Measurements from ENCODE around the gene RPTOR. TPM values are rescaled to one million over a fixed set of nuclear protein-coding genes. Genes with fewer than 3 reads are reported as not detected.
A peak's percentile ranks its signal among the peaks of the same experiment; 100 is the strongest.

RPTOR gene
- total and polyA plus RNA-seq, 2 experiments from 2014 or later: 13.2 to 37.9 TPM

DNA sequence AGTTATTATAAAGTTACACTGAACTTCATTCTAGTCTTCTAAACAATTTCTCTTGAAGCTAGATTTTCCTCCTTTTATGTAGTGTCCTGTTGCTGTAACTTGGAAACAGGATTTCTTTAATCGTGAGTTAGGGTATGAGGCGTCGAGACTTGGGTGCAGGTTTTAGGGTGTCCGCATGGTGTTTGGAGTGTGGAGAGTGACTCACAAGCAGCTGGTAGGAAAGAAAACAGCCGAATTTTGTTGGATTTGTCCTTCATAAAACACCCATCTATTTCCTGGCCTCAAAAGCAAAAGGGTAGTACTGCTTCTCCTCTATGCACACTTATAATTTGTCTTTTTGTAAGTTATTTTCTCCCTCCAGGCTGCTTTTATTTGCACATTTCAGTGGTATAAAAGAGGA, 1.6 kb downstream of the RPTOR start:
- H3K27ac ChIP-seq: no peak overlapping the region
- no peak for DNase-seq (ENCODE audit: low read depth in 1 of 2, low spot score in 1 of 2)
- H3K4me1 ChIP-seq (ENCODE audit: low read depth): peaks cover 14% of the 10 kb centered on the region
- peak overlapping the region; percentile 86 for H3K4me3 ChIP-seq
- TF ChIP-seq, protein P1, sequence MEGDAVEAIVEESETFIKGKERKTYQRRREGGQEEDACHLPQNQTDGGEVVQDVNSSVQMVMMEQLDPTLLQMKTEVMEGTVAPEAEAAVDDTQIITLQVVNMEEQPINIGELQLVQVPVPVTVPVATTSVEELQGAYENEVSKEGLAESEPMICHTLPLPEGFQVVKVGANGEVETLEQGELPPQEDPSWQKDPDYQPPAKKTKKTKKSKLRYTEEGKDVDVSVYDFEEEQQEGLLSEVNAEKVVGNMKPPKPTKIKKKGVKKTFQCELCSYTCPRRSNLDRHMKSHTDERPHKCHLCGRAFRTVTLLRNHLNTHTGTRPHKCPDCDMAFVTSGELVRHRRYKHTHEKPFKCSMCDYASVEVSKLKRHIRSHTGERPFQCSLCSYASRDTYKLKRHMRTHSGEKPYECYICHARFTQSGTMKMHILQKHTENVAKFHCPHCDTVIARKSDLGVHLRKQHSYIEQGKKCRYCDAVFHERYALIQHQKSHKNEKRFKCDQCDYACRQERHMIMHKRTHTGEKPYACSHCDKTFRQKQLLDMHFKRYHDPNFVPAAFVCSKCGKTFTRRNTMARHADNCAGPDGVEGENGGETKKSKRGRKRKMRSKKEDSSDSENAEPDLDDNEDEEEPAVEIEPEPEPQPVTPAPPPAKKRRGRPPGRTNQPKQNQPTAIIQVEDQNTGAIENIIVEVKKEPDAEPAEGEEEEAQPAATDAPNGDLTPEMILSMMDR (IDR thresholded peaks at IDR 0.05; ENCODE audit: low read depth, low read length): no peak
- H3K9me3 ChIP-seq (ENCODE audit: low read depth): no peaks in the 10 kb centered on the region
- no peaks in the 10 kb centered on the region for H3K36me3 ChIP-seq
- no peaks in the 10 kb centered on the region for H3K27me3 ChIP-seq

DNA sequence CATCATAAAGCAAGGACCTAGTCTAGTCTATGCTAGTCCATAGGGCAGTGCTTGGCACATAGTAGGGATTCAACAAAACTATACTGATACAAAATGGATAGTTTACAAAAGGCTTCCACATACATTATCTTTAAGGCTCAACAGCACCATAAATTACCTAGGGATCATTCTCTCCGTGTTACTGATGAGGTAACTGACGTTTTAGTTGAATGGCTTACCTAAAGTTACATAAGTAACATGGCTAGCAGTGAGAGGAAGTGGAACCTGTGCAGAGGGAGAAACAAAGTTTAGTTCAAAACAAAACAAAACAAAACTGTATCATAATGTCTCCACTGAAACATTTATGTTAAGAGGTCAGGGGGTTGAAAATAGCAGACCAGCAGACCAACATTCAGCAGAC, 7.9 kb downstream of the RPTOR start:
- no peaks in the 10 kb centered on the region for H3K27me3 ChIP-seq
- H3K9me3 ChIP-seq (ENCODE audit: low read depth): no peaks in the 10 kb centered on the region
- H3K4me3 ChIP-seq: no peak overlapping the region
- TF ChIP-seq, protein P1 (IDR thresholded peaks at IDR 0.05; ENCODE audit: low read depth, low read length): no peak
- no peak overlapping the region for H3K27ac ChIP-seq
- H3K4me1 ChIP-seq (ENCODE audit: low read depth): peaks cover 12% of the 10 kb centered on the region
- H3K36me3 ChIP-seq: no peaks in the 10 kb centered on the region
- no peak for DNase-seq (ENCODE audit: low read depth in 1 of 2, low spot score in 1 of 2)

DNA sequence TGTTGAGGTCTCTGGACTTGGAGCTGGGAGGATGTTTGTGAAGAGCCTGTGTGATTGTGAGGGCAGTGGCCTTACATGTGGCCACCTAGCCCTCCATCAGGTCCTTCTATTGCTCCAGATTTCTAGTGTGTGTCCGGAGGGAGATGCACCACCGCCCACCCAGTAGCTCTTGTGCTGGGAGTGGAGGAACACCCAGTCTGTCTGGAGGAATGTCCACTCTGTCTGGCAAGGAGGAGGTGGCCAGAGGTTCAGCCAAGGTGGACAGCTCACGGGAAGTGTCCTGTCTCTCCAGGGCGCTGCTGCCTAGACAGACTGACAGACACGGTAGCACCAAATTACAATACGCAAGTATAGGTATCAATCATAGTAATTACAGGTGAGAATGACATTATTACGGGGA, 10.6 kb downstream of the RPTOR start:
- TF ChIP-seq, protein P1 (IDR thresholded peaks at IDR 0.05; ENCODE audit: low read depth, low read length): no peak
- no peaks in the 10 kb centered on the region for H3K36me3 ChIP-seq

DNA sequence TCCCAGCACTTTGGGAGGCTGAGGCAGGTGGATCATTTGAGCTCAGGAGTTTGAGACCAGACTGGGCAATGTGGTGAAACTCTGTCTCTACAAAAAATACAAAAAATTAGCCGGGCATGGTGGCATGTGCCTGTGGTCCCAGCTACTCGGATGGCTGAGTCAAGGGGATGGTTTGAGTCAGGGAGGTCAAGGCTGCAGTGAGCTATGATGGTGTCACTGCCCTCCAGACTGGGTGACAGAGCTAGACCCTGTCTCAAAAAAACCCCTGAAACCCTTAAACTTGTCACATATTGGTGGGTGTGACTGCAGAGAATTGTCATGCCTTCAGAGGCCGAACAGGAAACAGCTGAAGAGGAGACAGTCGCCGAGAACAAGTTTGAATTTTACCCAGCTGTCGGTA, 13.4 kb downstream of the RPTOR start:
- DNase-seq (ENCODE audit: low read depth in 1 of 2, low spot score in 1 of 2): no peak
- TF ChIP-seq, protein P1 (IDR thresholded peaks at IDR 0.05; ENCODE audit: low read depth, low read length): no peak
- H3K27me3 ChIP-seq: no peaks in the 10 kb centered on the region

More for the DNA sequence above, 10.6 kb downstream of the RPTOR start:
- Histone ChIP-seq H3K4me3 (no peak overlapping the region), H3K9me3 (ENCODE audit: low read depth) (no peaks in the 10 kb centered on the region), H3K27ac (peak overlapping the region; percentile 4), H3K4me1 (ENCODE audit: low read depth) (peaks cover 12% of the 10 kb centered on the region), H3K27me3 (no peaks in the 10 kb centered on the region)
- no peak for DNase-seq (ENCODE audit: low read depth in 1 of 2, low spot score in 1 of 2)

DNA sequence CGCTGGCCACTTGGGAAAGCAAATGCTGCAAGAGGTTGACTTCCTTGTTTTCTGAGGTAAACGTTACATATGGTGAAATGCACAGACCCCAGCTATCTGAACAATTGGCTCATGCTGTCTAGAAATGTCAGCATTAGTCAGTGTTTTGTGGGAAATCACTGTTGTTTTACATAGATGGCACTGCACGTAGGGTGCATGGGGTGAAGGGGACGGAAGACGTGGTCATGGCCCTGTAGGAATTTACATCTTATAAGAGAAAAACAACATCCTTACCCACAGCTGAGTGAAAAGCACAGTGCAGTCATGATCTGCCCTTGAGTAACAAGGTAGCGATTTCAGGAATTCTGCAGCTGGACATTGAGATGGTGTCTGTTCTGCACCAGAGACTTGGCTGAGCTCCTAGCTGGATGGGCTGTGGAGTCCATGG, 15.2 kb downstream of the RPTOR start:
- H3K27me3 ChIP-seq: no peaks in the 10 kb centered on the region
- peaks cover 9% of the 10 kb centered on the region for H3K4me1 ChIP-seq (ENCODE audit: low read depth)
- TF ChIP-seq, protein P1 (IDR thresholded peaks at IDR 0.05; ENCODE audit: low read depth, low read length): no peak
- H3K36me3 ChIP-seq: no peaks in the 10 kb centered on the region
- no peak overlapping the region for H3K4me3 ChIP-seq
- H3K27ac ChIP-seq: no peak overlapping the region
- no peaks in the 10 kb centered on the region for H3K9me3 ChIP-seq (ENCODE audit: low read depth)
- DNase-seq (ENCODE audit: low read depth in 1 of 2, low spot score in 1 of 2): peak in 1 of 2 donors; percentile 54

More for the DNA sequence above, 13.4 kb downstream of the RPTOR start:
- H3K4me1 ChIP-seq (ENCODE audit: low read depth): peaks cover 12% of the 10 kb centered on the region
- H3K27ac ChIP-seq: no peak overlapping the region
- H3K4me3 ChIP-seq: no peak overlapping the region
- H3K9me3 ChIP-seq (ENCODE audit: low read depth): no peaks in the 10 kb centered on the region
- no peaks in the 10 kb centered on the region for H3K36me3 ChIP-seq

Measured in cardiac muscle cell (in vitro differentiated cells and primary cell).